ENCODE data around the gene TTC38. TPM values are rescaled to one million over a fixed set of nuclear protein-coding genes. Genes with fewer than 3 reads are reported as not detected.

TTC38 gene
- total RNA-seq, 1 experiment from 2014 or later = 21.9 TPM

DNA sequence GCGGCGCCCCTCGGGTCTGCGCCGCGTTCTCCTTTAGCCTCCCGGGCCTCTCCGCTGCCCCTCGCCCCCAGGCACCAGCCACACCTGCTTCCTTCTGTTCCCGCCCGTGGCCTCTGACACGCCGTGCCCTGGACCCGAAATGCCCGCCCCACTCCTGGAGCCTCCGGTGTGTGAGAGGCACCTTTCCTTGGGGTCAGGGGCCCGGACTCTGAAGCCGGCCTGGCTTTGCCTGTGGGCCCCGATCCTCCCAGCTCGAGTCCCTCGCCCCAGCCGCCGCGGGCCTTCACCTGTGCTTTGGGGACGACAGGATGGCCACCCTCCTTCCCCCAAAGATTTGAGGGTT is 17.1 kb upstream of the TTC38 start:
- Histone ChIP-seq H3K27me3 (ENCODE audit: low read length) (no peaks in the 10 kb centered on the region), H4K20me1 (ENCODE audit: insufficient read depth, low read depth, low read length) (no peaks in the 10 kb centered on the region), H3K9me2 (replicated peaks; ENCODE audit: insufficient read depth, low read length) (no peaks in the 10 kb centered on the region), H3K4me1 (ENCODE audit: low read length) (peaks cover 23% of the 10 kb centered on the region), H3K4me3 (ENCODE audit: low read length) (peak overlapping the region; percentile 97), H3K27ac (ENCODE audit: low read length) (no peak overlapping the region), H2AFZ (ENCODE audit: low read length) (no peak overlapping the region; the same call in 1 of the 2 replicates), H3K9me3 (ENCODE audit: low read length) (no peaks in the 10 kb centered on the region), H3K4me2 (ENCODE audit: low read depth, low read length, poor library complexity, severe bottlenecking) (peak overlapping the region; percentile 88), H3K9ac (ENCODE audit: low read length) (peak overlapping the region; percentile 99), H3K79me2 (ENCODE audit: low read length) (peaks cover 9% of the 10 kb centered on the region), H3K36me3 (ENCODE audit: insufficient read depth, low read length) (no peaks in the 10 kb centered on the region)
- peak; percentile 46 for DNase-seq

DNA sequence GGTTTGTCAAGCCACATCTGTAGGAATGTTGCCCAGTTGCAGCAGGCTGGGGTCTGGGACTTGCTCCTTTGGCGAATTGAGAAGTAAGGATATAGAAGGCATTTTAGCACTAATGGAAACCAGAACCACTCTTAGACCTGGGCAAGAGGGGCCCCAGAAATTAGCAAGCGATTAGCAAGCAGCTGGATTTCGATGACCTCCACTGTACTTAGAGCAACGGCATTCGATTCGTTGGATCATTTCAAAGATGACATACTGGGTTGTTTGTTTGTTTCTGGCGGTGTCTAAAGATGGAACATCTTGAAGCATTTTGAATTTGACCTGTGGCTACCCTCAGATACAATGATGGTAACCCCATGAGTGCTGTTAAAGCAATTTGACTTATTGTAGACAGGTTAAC is 16.5 kb upstream of the TTC38 start:
- Histone ChIP-seq H3K79me2 (ENCODE audit: low read length) (peaks cover 9% of the 10 kb centered on the region), H3K4me3 (ENCODE audit: low read length) (peak overlapping the region; percentile 97), H3K27me3 (ENCODE audit: low read length) (no peaks in the 10 kb centered on the region), H4K20me1 (ENCODE audit: insufficient read depth, low read depth, low read length) (no peaks in the 10 kb centered on the region), H3K4me1 (ENCODE audit: low read length) (peaks cover 23% of the 10 kb centered on the region), H3K9ac (ENCODE audit: low read length) (peak overlapping the region; percentile 99), H3K4me2 (ENCODE audit: low read depth, low read length, poor library complexity, severe bottlenecking) (peak overlapping the region; percentile 88), H2AFZ (ENCODE audit: low read length) (no peak overlapping the region), H3K9me2 (replicated peaks; ENCODE audit: insufficient read depth, low read length) (no peaks in the 10 kb centered on the region), H3K9me3 (ENCODE audit: low read length) (no peaks in the 10 kb centered on the region), H3K27ac (ENCODE audit: low read length) (no peak overlapping the region), H3K36me3 (ENCODE audit: insufficient read depth, low read length) (no peaks in the 10 kb centered on the region)
- DNase-seq = no peak

DNA sequence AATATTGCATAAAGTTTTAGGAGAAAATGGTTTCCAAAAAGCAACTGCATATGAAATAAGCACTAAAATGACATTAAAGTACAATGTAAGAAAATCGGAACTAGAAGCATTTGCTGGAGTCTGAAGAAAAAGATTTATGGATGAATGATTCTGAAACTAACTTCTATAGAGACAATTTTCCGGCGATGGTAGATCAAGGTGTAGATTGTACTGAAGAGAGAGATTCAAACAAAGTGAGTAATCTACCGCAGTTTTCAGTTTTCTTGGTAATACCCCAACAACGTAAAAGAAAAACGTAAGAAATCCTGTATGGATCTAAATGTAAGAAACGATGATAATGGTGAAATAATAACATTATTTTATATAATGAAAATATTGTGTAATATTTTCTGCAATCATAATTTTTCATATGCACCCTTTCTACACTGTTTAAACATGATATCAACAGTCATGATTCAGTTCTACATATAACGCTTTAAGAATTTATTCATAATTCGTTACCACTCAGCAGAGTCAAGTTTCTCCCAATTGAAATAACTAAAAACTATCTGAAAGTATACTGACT is 15.9 kb upstream of the TTC38 start:
- Histone ChIP-seq H2AFZ (ENCODE audit: low read length) (no peak overlapping the region), H3K79me2 (ENCODE audit: low read length) (peaks cover 9% of the 10 kb centered on the region), H3K27ac (ENCODE audit: low read length) (no peak overlapping the region), H3K36me3 (ENCODE audit: insufficient read depth, low read length) (no peaks in the 10 kb centered on the region), H3K9me3 (ENCODE audit: low read length) (no peaks in the 10 kb centered on the region), H3K27me3 (ENCODE audit: low read length) (no peaks in the 10 kb centered on the region), H3K9me2 (replicated peaks; ENCODE audit: insufficient read depth, low read length) (no peaks in the 10 kb centered on the region), H3K4me3 (ENCODE audit: low read length) (no peak overlapping the region), H3K4me2 (ENCODE audit: low read depth, low read length, poor library complexity, severe bottlenecking) (peak overlapping the region; percentile 88), H4K20me1 (ENCODE audit: insufficient read depth, low read depth, low read length) (no peaks in the 10 kb centered on the region), H3K4me1 (ENCODE audit: low read length) (peaks cover 23% of the 10 kb centered on the region), H3K9ac (ENCODE audit: low read length) (no peak overlapping the region)
- DNase-seq = no peak

DNA sequence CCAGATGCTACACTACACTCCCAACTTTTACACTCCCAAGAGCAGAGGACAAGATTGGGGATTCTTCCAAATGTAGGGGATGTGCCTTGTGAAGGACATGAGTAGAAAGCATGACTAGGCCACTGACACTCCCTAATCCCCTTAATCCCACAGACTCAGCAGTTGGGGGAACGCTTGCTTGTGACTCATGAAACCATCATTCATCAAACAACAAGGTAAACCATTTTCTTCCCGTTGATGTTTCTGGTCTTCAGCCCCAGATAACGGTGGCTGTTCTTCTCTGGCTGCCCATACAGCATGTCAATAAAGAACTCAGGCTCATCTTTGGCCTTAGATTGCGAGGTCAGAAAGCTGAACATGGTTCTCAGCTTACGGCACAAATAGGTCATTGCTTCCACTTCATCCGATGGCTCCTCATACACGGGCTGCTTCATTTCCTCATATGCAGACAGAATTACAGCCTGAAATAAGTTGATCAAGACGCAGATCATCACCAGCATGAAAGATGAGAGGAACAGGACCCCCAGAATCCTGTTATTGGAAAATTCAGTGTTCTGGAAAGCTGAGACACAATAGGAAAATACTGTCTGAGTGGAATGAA is 11.3 kb upstream of the TTC38 start:
- H3K9me3 ChIP-seq (ENCODE audit: low read length) = no peaks in the 10 kb centered on the region
- no peak for DNase-seq
- H3K79me2 ChIP-seq (ENCODE audit: low read length) = no peaks in the 10 kb centered on the region
- H2AFZ ChIP-seq (ENCODE audit: low read length) = no peak overlapping the region
- no peaks in the 10 kb centered on the region for H3K27me3 ChIP-seq (ENCODE audit: low read length)
- H3K9ac ChIP-seq (ENCODE audit: low read length) = no peak overlapping the region
- no peaks in the 10 kb centered on the region for H4K20me1 ChIP-seq (ENCODE audit: insufficient read depth, low read depth, low read length)
- no peak overlapping the region for H3K4me2 ChIP-seq (ENCODE audit: low read depth, low read length, poor library complexity, severe bottlenecking)
- no peak overlapping the region for H3K27ac ChIP-seq (ENCODE audit: low read length)
- no peaks in the 10 kb centered on the region for H3K9me2 ChIP-seq (replicated peaks; ENCODE audit: insufficient read depth, low read length)
- H3K4me3 ChIP-seq (ENCODE audit: low read length) = no peak overlapping the region
- no peaks in the 10 kb centered on the region for H3K36me3 ChIP-seq (ENCODE audit: insufficient read depth, low read length)
- peaks cover 3% of the 10 kb centered on the region for H3K4me1 ChIP-seq (ENCODE audit: low read length)

DNA sequence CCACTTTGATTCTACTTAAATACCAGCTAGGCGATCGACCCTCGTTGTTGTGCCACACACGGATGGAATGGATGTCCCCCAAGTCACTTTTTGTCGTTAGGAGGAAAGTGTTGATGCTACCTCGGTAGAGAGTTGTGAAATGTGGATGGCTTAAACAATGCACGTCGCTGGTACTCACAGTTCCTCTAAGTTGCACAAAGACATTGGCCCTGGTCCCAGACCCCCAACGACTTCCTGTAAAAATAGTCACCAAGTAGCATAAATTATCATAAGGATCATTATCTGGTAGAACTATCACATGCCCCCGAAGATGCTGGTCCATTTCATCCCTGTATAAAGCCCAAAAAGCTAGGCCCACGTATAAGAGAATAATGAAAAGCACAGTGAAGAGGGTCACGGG is 8.4 kb upstream of the TTC38 start:
- DNase-seq = no peak

DNA sequence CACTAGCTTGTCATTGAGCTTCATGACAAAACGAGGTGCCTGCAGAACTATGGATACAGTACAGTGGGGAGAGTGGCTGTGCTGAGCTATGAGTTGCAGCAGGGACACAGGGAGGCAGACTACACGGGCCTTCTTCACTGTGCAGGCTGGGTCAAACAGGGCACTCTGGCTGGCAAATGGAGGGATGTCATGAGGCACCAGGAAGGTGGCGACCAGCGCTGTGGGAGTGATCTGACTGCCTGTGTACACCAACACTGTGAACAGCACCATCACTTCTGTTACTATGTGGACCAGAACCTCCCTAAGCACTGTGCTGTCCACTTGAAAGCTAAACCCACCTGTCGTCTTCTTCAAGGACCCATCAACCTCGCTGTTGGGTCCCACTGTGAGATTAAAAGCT is 7.8 kb upstream of the TTC38 start:
- no peaks in the 10 kb centered on the region for H4K20me1 ChIP-seq (ENCODE audit: insufficient read depth, low read depth, low read length)
- H3K79me2 ChIP-seq (ENCODE audit: low read length) = no peaks in the 10 kb centered on the region
- H3K36me3 ChIP-seq (ENCODE audit: insufficient read depth, low read length) = no peaks in the 10 kb centered on the region
- H3K27me3 ChIP-seq (ENCODE audit: low read length) = no peaks in the 10 kb centered on the region
- no peaks in the 10 kb centered on the region for H3K9me3 ChIP-seq (ENCODE audit: low read length)
- H3K4me3 ChIP-seq (ENCODE audit: low read length) = no peak overlapping the region
- H2AFZ ChIP-seq (ENCODE audit: low read length) = no peak overlapping the region
- peaks cover 3% of the 10 kb centered on the region for H3K4me1 ChIP-seq (ENCODE audit: low read length)
- H3K9me2 ChIP-seq (replicated peaks; ENCODE audit: insufficient read depth, low read length) = no peaks in the 10 kb centered on the region
- no peak for DNase-seq
- H3K9ac ChIP-seq (ENCODE audit: low read length) = no peak overlapping the region
- H3K4me2 ChIP-seq (ENCODE audit: low read depth, low read length, poor library complexity, severe bottlenecking) = no peak overlapping the region
- H3K27ac ChIP-seq (ENCODE audit: low read length) = no peak overlapping the region

More for the DNA sequence above, 8.4 kb upstream of the TTC38 start:
- H3K9me2 ChIP-seq (replicated peaks; ENCODE audit: insufficient read depth, low read length) = no peaks in the 10 kb centered on the region
- no peaks in the 10 kb centered on the region for H3K9me3 ChIP-seq (ENCODE audit: low read length)
- H3K9ac ChIP-seq (ENCODE audit: low read length) = no peak overlapping the region
- peaks cover 3% of the 10 kb centered on the region for H3K4me1 ChIP-seq (ENCODE audit: low read length)
- no peaks in the 10 kb centered on the region for H3K27me3 ChIP-seq (ENCODE audit: low read length)
- no peaks in the 10 kb centered on the region for H3K79me2 ChIP-seq (ENCODE audit: low read length)
- no peaks in the 10 kb centered on the region for H4K20me1 ChIP-seq (ENCODE audit: insufficient read depth, low read depth, low read length)
- H3K27ac ChIP-seq (ENCODE audit: low read length) = no peak overlapping the region
- no peak overlapping the region for H2AFZ ChIP-seq (ENCODE audit: low read length)
- H3K4me2 ChIP-seq (ENCODE audit: low read depth, low read length, poor library complexity, severe bottlenecking) = no peak overlapping the region
- no peak overlapping the region for H3K4me3 ChIP-seq (ENCODE audit: low read length)
- no peaks in the 10 kb centered on the region for H3K36me3 ChIP-seq (ENCODE audit: insufficient read depth, low read length)

DNA sequence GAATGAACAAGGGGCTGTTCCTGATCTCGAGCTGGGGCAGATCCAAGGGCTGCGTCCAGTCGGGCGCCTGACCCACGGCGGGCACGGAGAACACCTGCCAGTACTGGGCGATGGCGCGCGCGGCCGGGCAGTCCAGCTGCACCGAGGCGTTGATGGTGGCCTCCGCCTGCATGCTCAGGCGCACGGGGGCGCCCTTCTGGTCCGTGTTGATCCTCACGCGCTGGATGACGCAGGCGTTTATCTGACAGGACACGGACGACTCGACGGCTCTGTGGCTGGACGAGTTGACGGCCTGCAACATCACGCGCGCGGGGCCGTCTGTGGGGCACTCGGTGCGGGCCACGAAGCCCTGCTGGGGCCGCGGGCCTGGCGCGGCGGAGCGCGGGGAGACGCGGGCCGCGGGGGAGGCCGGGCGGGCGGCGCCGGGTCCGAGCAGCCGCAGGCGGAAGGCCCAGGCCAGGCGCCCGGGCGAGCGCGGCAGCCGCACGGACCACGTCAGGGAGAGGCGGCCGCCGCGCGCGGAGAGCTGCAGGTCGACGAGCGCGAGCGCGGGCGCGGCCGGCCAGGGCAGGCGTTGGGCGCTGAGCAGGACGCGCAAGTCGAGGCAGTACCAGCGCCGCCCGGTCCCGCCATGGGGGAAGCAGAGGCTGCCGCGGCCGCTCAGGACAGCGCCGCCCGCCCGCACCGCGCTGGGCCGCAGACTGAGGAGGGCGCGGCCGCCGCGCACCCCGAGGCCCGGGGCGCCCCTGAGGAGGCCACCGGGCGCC is 5.2 kb upstream of the TTC38 start:
- H3K4me1 ChIP-seq (ENCODE audit: low read length) = peaks cover 9% of the 10 kb centered on the region
- H3K9ac ChIP-seq (ENCODE audit: low read length) = no peak overlapping the region
- no peak overlapping the region for H3K27ac ChIP-seq (ENCODE audit: low read length)
- H3K9me3 ChIP-seq (ENCODE audit: low read length) = no peaks in the 10 kb centered on the region
- no peaks in the 10 kb centered on the region for H3K79me2 ChIP-seq (ENCODE audit: low read length)
- no peak for DNase-seq
- H3K4me3 ChIP-seq (ENCODE audit: low read length) = no peak overlapping the region
- no peaks in the 10 kb centered on the region for H3K36me3 ChIP-seq (ENCODE audit: insufficient read depth, low read length)
- no peak overlapping the region for H2AFZ ChIP-seq (ENCODE audit: low read length)
- H3K4me2 ChIP-seq (ENCODE audit: low read depth, low read length, poor library complexity, severe bottlenecking) = no peak overlapping the region
- H3K9me2 ChIP-seq (replicated peaks; ENCODE audit: insufficient read depth, low read length) = no peaks in the 10 kb centered on the region
- H3K27me3 ChIP-seq (ENCODE audit: low read length) = no peaks in the 10 kb centered on the region
- no peaks in the 10 kb centered on the region for H4K20me1 ChIP-seq (ENCODE audit: insufficient read depth, low read depth, low read length)

DNA sequence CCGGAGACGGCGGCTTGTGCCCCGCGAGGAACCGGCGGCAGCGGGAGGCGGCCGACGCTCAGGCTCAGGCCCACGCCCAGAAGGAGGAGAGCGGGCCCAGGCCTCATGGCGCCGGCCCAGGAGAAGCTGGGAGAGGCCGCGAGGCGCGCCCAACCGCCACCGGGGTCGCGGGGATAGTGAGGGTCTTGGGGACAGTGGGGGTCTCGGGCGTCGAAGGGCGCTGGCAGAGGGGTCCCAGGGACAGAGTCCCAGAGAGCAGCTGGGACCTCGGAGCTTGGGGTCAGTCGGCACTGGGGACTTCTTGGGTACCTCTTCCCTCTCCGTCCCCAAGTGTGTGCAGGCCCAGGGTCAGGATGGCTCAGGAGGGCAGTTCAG is 4.6 kb upstream of the TTC38 start, which contains the start of gene PKDREJ:
Gene PKDREJ, minus strand, starts transcription at position 128 of the 375 bp plus-strand sequence. Its CDS starts 21 bp downstream, at position 107.
- Histone ChIP-seq H3K4me2 (ENCODE audit: low read depth, low read length, poor library complexity, severe bottlenecking) (no peak within 1 kb of the TSS), H3K4me1 (ENCODE audit: low read length) (peaks cover 9% of the 10 kb centered on the region), H3K4me3 (ENCODE audit: low read length) (no peak within 1 kb of the TSS), H3K9me3 (ENCODE audit: low read length) (no peaks in the 10 kb centered on the region), H3K9me2 (replicated peaks; ENCODE audit: insufficient read depth, low read length) (no peaks in the 10 kb centered on the region), H4K20me1 (ENCODE audit: insufficient read depth, low read depth, low read length) (no peaks in the 10 kb centered on the region), H3K9ac (ENCODE audit: low read length) (no peak within 1 kb of the TSS), H2AFZ (ENCODE audit: low read length) (no peak within 1 kb of the TSS), H3K27ac (ENCODE audit: low read length) (no peak within 1 kb of the TSS), H3K27me3 (ENCODE audit: low read length) (no peaks in the 10 kb centered on the region), H3K36me3 (ENCODE audit: insufficient read depth, low read length) (no peaks in the 10 kb centered on the region), H3K79me2 (ENCODE audit: low read length) (peaks cover 3% of the 10 kb centered on the region)
- DNase-seq = no peak

Data from Karpas-422 (cell line).